Measurements from ENCODE around the gene CACNA1B.

- TF ChIP-seq CTCF (IDR thresholded peaks at IDR 0.05): no peak
- no peak for TF ChIP-seq EP300 (IDR thresholded peaks at IDR 0.05)
- no peak for TF ChIP-seq POLR2A (IDR thresholded peaks at IDR 0.05)
- no peak for TF ChIP-seq POLR2AphosphoS5 (IDR thresholded peaks at IDR 0.05)
These were observed 25.1 kb downstream of the CACNA1B start for GRCh38 chr9:137902646-137903045.

Data from suprapubic skin (tissue), 4 donors.